NCI-H2171 (cell line): ENCODE data around the gene MIEF1.

Source experiments
- DNase-seq: peaks from one replicate; lab custom pipeline; 2025; lab: John Stamatoyannopoulos, UW

The MIEF1 gene

DNA sequence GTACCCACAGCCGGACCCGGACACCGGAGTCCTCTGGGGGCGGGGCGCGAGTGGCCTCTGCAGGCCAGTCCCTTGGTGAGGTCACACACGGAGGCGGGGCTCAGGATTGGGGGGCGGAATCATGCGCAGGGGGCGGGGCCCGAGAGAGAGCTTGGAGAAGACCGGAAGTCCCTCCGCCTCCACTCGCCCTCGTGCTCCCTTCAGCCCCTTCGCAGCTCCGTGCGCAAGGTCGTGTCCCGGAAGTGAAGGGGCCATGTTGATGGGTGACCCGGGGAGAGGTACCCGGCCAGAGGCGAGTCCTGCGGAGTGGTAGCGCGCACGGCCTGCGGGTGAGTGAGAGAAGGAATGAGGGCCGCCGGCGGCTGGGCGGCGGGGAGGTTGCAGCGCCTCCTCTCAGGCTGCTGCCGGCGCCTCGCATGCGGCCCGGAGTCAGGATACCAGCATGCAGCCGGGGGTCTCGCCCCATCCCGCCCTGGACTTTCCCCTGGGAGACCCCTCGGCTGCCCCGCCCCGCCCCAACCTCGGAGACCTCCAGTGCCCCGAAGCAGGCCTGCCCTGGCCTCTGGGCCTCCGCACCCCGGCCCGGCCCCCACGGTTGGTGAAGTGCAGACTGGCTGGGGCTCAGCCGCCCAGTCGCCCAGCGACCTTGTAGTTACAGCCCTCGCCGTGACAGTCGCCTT is at the start of gene MIEF1:
MIEF1 (plus strand) TSS at position 182 of the 680 bp plus-strand sequence. CDS start 9,005 bp downstream, outside the sequence.
- peak; percentile 96 for DNase-seq

DNA sequence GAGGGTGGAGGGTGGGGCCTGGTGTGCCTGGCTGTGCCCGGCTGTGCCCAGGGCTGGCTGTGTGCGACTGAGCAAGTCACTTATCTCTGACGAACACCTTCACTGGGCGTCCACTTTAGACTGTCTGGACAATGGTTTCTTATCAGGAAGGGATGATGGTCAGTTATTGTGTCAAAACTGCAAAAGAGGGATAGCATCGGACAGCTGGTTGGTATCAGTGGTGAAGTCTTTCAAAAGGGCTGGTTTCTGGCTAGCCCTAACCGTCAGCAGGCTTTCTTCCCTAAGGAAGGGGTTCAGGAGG is 49.4 kb upstream of the MIEF1 start:
- no peak for DNase-seq

DNA sequence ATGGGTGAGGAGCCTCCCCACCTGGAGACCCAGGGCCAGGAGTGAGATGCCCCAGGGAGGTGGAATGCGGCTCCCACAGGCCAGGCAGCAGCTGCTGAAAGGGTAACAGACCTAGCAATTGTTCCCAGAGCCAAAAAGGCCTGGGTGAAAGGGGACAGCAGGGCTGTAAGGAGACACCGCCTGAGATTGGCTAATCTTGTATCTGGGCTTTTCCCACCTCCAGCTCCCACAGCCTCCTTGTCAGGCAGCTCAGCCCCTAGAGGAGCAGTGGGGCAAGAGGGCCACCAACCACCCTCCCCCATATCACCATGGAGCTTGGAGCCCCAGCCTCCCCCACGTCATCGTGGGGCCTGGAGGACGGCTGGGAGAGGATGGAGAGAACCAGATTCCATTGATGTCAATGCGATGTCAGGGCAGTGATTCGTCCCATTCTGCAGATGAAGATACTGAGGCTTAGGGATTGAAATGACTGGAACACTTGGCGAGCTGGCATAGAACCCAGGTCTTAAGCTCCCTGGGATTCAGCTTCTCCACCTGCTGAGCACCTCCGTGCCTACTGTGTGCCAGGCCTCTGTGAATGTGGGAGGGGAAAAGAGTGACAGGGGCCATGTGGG is 48.2 kb upstream of the MIEF1 start:
- DNase-seq: no peak

DNA sequence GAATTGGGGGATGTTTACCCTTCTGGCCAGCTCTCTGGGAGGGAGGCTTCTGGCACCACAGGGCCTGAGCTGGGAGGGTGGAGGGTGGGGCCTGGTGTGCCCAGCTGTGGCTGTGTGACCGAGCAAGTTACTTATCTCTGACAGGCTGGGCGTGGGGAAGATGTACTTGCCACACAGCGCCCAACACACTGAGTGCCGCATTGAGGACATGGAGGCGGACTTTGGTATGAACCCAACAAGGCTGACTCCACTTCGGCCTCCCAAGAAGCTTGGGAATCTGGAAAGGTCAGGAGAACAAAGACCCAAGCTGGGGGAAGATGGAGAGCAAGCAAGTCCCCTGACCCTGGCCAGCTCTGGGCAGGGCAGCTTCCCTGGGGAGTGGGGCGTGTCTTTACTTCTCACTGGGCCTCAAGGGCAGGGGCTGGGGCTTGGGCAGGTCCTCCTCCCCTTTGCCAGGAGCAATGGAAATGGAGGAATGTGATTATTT is 47.7 kb upstream of the MIEF1 start:
- DNase-seq: no peak

DNA sequence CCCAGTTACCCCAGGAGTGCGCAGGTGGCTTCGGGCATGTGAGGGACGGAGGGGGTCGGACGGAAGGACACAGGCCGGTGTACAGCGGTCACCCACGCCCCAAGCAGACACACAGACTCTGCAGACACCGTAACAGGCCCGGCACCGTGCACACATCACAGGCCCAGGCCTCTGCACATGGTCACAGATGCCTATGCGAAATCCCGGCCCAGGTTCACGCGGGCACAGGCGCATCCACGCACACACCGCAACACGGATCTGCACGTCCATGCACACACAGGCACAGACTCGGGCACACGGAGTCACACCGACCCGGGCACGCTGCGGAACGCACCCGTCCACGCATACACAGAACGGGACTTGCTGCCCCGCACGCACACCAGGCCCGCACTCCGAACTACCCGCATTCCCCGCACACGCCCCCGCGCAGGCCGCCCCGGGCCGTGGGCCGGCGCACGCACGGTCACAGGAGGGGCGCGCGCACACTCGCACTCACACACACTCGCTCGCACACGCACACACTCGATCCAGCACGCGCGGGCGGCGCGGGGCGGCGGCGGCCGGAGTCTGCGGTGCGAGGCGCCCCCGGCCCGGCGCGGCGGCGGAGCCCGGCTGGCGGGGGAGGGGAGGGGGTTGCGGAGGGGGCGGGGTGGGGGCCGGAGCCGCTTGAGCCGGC is 45.4 kb upstream of the MIEF1 start, which contains the start of gene MGAT3:
MGAT3 (plus strand) TSS at position 491 of the 676 bp plus-strand sequence. CDS start 30,336 bp downstream, outside the sequence.
- no peak for DNase-seq

DNA sequence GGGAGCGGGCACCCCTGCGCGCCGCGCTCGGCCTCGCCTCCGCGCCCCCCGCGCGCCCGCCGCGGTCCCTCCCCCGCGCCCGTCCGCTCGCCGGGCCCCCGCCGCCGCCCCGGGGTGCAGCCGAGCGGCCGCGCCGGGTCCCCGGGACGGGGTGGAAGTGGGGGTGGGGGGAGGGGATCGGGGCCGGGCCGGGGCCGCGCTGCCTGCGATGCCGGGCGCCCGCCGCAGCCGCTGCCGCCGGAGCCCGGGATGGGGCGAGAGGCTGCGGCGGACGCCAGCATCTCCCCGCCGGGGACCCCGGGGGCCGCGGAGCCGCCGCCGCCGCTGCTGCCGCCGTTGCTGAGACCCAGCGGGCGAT is 44.9 kb upstream of the MIEF1 start:
- no peak for DNase-seq

DNA sequence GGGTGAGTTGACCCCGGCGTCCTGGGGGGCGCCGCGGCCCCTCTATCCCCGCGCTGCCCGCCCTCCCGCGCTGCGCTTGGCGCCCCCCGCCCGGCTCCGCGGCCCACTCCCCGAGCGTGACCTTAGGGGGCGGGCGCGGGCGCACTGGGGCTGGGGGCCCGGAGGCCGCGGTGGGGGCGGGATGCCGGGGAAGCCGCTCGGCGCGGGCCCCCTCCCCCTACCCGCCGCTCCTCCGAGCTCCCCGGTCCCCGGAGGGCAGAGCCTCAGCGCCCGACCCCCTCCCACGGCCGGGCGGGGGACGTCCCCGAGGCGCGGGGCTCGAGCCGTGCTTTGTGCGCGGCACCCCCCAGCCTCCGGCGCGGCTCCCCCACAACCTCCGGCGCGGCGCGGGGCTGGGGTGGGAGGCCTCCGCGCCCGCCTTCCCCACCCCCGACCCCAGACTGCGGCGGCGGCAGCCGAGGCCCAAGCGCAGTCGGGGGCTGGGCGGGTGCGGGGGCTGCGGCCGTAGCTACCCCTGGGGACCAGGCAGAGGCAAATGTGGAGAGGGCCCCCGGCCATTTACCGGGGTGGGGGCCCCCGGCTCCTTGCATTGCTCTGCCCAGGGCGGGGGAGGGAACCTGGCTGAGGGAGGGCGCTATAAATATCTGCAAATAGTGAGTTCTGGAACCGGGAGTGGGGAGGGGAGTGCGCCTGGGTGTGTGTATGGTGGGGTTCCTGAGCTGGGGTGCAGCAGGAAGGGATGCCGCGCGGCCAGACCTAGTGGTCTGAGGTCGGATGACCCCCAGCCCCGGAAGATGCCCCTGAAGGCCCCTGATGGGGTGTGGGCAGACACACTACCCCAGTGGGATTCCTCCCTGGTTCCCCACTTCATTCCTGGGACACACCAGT is 44.3 kb upstream of the MIEF1 start:
- no peak for DNase-seq

DNA sequence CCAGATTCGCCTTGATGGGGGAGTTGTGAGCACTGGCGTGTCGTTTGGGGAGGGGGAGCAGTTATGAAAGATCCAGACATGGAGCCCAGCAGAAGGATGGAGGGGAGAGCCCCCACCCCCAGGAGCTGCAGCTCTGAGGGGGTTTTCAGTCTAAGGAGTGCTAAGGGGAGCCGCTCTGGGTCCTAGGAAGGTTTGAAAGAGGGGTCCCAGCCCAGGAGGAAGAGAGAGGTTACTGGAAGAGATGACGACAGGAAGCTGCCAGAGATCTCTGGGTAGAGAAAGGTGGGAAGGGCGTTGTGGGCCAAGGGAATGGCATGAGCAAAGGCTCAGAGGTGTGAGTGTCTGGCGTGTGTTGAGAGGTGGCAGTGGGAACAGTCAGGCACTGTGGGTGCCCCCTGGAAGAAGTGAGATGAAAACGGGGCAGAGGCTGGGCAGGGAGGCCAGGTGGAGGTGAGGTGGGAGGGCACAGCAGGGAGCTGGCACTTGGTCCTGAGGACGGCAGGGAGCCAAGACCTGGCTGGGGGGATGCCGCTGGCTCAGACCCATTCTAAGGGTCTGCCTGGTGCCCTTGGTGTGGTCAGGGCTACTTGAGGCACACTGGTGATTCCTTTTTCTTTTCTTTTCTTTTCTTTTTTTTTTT is 43.5 kb upstream of the MIEF1 start:
- no peak for DNase-seq

DNA sequence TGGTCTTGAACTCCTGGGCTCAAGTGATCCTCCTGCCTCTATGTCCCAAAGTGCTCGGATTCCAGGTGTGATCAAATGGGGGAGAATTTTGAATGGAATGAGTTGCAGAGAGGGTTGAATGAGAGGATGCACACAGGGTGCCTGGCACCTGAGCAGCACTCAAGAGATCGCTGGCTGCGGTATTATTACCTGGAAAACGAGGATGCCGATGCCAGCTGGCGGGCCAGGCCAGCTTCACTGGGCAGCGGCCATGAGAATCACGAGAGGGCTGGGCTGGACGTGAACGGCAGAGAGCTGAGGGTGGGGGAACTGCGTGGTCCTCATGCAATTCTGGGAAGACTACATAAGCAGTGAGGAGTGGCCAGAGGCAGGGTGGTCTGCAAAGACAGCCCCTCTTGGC is 42.4 kb upstream of the MIEF1 start:
- no peak for DNase-seq

DNA sequence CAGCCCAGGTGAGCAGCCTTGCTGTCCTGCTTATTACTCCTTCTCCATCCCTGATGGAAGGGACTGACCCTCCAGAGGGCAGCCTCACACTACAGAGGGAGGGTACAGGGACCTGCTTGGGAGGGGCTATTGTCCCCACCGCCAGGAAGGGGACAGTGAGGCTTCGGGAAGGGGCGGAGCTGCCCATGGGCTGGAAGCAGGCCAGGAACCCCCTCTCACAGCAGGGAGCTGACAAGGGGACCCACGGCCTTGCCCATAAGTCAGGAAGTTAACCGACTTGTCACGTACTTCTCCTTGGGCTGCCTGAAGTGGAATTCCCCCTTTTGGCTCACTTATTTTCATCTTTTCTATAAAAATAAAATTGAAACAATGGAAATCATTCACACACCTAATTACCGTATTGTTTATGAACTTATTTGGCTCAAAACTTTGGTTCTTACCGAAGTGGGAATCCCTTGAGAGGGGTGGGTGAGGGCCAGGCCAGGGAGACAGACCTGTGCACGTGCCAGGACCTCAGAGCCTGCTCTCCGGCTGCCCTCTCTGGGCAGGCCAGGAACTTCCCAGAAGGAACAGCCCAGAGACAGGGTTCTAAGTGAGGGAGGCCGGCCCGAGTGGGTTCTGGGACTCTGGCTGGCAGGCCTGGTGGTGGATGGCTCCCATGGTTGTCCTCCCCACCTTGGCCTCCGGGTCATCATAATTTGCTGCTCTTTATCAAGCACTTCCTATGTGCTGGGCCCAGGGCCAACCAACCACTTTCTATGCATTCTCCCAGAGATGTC is 39.5 kb upstream of the MIEF1 start:
- DNase-seq: no peak

DNA sequence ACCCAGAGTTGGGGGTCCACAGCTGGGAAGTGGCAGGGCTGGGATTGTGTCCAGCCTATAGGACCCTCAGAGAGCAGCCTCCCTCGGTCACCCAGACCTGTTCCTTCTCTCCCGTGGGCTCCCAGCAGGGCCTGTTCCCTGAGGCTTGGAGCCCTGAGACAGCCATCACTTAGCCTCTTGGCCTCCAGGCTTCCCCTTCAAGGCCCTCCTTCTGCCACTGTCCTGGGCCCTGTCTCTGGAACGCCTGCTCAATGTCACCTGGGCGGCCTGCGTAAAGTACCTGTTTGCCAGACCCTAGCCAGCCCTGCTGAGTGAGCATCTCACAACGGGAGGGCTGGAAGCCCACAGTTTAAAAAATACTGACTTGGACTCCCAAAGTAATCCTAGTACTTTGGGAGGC is 38.8 kb upstream of the MIEF1 start:
- DNase-seq: no peak

DNA sequence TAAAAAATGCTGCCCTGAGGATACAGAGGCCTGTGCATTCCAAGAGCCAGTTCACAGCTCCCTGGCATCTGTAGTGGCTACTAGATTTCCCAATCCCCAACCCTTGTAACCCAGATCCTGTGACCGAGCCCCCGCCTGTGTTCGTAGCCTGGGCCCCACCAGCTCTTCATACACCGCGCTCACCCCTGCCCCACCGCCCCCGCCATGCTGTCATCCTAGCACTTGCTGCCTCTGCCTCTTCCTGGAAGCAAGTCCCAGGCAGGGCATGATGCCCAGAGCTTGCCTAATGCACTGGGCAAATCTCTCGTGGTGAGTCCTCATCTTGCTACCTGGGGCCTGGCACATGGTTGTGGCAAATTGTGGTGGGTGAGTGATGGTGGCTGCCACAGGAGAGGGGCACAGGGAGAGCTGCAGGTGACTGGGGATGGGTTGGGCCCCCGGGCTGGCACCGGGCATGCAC is 38.1 kb upstream of the MIEF1 start:
- no peak for DNase-seq

DNA sequence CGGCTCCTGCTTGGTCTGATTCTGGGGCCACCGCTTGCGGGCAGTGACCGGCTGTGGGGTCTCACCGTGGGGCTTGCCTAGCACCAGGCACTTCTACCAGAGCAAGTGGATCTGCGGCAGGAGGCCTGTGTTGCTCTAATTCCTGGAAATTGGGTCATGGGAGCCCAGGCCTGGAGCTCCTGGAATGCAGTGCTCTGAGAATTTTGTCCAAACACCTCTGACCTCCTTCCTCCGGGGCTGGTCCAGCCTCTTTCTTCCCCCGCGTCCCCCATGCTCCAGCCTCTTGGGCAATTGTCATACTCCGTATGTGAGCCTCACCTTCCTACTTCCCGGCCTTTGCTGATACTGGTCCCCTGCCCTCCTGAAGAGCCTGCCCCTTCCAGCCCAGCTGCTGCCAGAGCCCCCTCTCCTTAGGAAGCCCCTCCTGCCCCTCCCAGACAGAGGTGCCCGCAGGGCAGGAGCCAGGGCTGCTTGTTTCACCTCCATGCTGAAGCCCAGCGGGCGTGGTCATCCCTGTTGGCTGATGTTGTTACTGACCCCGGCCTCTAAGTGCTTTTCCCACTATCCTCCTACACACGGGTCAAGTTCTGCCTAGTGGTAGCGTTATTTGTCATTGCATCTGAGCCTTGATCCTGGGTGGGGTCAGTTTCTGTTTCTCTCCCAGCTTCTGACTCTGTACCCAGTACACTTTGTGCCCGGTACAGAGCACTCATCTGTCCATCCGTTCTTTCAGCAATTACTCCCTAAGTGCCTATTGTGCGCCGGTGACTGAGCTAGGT is 35.7 kb upstream of the MIEF1 start:
- no peak for DNase-seq

DNA sequence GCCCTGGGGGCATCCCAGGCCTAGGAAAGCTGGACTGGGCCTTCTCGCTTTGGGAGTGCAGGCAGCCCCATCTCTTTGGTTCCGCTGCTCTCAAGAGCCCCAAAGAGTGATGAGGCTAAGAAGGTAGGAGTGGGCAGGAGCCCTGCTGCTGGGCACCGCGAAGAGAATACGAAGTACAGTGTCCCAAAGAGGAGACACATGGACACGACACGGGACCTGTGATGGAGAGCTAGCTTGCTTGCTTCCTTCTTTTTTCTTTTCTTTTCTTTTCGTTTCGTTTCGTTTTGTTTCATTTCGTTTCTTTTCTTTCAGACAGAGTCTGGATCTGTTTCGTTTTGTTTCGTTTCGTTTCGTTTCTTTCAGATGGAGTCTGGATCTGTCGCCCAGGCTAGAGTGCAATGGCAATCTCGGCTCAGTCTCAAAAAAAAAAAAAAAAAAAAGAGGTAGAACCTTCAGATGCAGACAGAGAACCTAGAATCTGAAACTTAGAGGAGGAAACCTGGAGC is 34.6 kb upstream of the MIEF1 start:
- DNase-seq: no peak

DNA sequence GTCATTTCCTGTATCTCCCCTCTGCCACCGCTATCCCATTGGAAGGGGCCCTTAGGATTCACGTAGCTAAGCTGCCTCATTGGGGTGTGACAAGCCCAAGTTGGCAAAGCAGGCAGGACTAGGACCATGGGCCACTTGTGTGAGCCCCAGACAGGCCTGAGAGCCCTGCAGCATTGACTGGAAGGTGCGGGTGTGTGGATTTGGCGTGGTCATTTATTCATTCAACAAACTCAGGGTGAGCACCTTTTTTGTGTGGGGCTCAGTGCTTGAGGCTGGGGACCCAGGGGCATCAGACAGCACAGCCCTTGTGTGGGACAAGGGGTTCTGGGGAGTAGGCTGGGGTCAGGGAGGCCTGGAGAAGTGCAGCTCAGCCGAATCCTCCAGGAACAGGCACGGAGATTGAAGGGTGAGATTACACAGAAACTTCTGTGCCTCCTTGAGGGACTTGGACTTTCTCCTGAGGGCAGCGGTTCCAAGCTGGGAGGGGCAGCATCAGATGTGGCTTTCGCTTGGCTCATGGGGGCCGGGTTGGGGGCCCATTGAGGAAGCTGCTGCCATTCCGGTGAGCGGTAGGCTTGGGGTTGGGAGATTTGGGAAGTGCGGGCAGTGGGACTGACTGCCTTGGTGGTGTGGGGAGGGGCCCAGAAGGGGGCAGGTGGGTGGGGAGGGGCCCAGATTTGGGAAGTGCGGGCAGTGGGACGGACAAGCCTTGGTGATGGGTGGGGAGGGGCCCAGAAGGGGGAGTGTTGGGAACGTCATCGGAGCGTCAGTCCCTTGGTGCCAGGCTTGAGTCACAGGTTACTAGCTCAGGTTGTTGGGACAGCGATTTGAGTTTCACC is 33.4 kb upstream of the MIEF1 start:
- DNase-seq: no peak

DNA sequence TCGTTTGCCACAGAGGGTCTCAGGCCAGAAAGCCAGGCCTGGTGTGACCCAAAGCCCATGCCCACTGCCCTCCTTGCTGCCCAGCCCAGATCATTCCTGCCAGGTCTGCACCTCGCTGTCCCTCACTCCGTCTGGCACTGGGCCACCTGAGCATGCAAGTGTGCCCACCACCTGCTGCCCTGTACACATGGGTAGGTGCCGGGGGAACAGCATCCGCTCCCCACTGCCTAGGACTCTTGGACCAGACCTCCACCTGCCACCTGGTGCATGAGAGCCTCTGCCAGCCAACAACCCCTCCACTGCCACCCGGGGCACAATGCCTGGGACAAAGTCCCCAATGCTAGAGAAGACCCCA is 32.8 kb upstream of the MIEF1 start:
- no peak for DNase-seq

DNA sequence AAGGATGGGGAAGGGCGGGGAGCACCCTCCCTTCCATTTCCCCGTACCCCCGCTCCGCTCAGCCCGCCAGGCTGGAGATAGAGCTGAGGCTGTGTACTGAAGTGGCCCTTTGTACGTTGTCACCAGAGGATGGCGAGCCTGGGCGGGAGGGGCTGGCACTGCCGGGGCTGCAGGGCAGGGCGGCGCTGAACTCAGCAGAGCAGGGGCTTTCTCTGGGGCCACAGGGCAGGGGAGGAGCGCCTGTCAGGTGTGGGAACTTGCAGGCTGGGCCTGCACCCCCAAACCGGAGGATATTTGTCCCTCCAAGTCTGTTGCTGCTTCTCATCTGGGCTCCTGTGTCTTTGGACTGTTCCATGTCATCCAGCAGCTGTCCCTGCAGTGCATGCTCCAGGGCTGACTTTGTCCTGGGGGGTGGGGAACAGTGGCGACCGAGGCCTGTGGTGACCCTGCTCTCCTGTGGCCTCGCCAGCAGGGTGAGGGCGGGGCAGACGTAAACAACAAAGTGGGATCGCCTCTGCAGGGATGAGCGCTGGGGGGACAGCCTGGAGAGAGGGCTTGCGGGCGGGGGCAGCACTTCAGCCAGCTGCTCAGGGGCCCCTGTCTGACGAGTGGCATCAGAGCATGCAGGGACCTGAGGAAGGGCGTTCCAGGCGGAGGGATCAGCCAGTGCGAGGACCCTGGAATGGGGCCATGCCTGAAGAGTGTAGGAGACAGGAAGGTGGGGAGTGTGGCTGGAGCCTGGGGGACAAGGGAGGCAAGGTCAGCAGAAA is 32.2 kb upstream of the MIEF1 start:
- no peak for DNase-seq
